Gastroesophageal sphincter (tissue), 3 donors: ENCODE results near the gene REEP1.

ENCODE experiments used
- POLR2A ChIP-seq, 2 donors: fragments of 450-650 bp; IDR thresholded peaks; one replicate each; pipeline ENCODE4 v1.6.1; 2017; ENCODE audit warnings: antibody characterized with exemption in 2 of 2, mild to moderate bottlenecking in 2 of 2, moderate library complexity in 1 of 2
- TF ChIP-seq, protein P1 (sequence below), 4 experiments: fragments of 200-600 bp in 2 of 4; fragments of 450-650 bp in 2 of 4; sonication (generic) in 1 of 4; IDR thresholded peaks; one replicate each; pipeline ENCODE4 v1.5.1; 2017 to 2019; ENCODE audit warnings: antibody characterized with exemption in 4 of 4, mild to moderate bottlenecking in 2 of 4, moderate library complexity in 2 of 4

DNA sequence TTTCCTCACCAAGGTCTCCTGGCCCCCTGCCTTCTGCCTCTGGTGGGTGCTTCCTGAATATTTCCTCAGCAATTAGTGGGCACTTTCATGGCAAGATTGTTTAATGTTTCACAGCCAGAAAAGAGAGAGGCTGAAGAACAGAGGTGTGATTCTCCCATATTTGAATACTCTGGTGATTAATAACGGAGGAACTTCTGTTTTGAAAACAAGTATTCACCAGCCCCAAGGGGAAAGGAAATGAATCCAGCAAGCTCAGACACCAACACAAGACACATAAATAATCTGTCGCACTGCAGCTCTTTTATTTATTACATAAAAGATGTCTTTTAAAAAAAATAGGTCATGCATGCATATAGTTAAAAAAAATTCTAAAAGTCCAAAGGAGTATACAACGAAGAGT, 80.4 kb downstream of the REEP1 start:
- TF ChIP-seq POLR2A (IDR thresholded peaks at IDR 0.05): no peak
- TF ChIP-seq, protein P1, sequence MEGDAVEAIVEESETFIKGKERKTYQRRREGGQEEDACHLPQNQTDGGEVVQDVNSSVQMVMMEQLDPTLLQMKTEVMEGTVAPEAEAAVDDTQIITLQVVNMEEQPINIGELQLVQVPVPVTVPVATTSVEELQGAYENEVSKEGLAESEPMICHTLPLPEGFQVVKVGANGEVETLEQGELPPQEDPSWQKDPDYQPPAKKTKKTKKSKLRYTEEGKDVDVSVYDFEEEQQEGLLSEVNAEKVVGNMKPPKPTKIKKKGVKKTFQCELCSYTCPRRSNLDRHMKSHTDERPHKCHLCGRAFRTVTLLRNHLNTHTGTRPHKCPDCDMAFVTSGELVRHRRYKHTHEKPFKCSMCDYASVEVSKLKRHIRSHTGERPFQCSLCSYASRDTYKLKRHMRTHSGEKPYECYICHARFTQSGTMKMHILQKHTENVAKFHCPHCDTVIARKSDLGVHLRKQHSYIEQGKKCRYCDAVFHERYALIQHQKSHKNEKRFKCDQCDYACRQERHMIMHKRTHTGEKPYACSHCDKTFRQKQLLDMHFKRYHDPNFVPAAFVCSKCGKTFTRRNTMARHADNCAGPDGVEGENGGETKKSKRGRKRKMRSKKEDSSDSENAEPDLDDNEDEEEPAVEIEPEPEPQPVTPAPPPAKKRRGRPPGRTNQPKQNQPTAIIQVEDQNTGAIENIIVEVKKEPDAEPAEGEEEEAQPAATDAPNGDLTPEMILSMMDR (IDR thresholded peaks at IDR 0.05): no peak
